Endometrial microvascular endothelial cells (primary cell): ENCODE results near the gene SGTB. TPM values are rescaled to one million over a fixed set of nuclear protein-coding genes. Genes with fewer than 3 reads are reported as not detected.
"Not testable (repeated sequence)": the region's sequence is repeated elsewhere in the genome, so short reads cannot be mapped to it uniquely, and the experiment has no call there.

Source experiments
- in situ Hi-C: cut with HindIII; loops from 2 replicates; pipeline ENCODE4 v1.10.0; 2017; ENCODE audit warnings: low sequenced_read_pairs, low pct_unique_long_range_greater_than_20kb; ENCODE audit errors: inconsistent ontology term
- total RNA-seq: library from RNA; depleted of rRNA; stranded (reverse); fragments of >200 nt; gene quantifications from one replicate; pipeline ENCODE4 v1.2.3, GENCODE V29; 2015; ENCODE audit errors: inconsistent ontology term

Gene SGTB
- total RNA-seq, 1 donor from 2014 or later: 13.9 TPM

GRCh38 chr5:65737842-65738241 lies 15.9 kb upstream of the SGTB start:
- in situ Hi-C loops: no loop called here

- in situ Hi-C loops: no loop called here
These were observed 14.1 kb upstream of the SGTB start for GRCh38 chr5:65736011-65736410.

DNA sequence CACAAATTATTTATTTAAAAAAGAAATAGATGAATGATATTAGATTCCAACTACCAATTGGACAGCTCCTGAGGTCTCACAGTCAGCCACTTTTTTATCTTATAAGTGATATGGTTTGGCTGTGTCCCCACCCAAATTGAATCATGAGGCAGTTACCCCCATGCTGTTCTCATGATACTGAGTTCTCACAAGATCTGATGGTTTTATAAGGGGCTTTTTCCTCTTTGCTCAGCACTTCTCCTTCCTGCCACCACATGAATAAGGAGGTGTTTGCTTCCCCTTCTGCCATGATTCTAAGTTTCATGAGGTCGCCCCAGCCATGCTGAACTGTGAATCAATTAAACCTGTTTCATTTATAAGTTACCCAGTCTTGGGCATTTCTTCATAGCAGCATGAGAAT lies 13.0 kb upstream of the SGTB start:
- in situ Hi-C loops: no loop called here

DNA sequence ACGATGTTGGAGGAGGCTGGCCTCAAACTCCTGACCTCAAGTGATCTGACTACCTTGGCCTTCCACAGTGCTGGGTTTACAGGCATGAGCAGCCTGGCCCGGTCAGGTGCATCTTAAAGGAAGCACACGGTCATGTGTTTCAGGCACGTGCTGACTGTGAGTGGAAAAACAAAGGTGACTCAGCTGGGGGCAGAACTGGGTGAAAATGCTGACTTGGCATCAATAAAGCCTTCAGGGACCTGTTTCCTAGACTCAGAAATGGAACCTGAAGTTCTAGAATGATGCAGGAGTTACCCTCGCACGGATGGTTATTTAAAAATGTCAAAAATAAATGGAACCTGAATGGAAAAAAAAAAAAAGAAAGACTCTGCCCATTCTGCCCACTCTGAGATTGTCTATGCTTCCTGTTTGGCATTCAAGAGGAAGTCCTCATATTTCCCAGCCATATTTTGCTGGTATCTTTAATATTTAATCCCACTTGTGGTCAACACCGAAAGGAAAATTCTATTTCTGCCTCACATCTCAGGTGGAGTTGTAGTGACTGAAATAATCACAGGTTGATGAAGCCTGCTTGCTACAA lies 12.4 kb upstream of the SGTB start:
- in situ Hi-C loops: not testable (repeated sequence)

DNA sequence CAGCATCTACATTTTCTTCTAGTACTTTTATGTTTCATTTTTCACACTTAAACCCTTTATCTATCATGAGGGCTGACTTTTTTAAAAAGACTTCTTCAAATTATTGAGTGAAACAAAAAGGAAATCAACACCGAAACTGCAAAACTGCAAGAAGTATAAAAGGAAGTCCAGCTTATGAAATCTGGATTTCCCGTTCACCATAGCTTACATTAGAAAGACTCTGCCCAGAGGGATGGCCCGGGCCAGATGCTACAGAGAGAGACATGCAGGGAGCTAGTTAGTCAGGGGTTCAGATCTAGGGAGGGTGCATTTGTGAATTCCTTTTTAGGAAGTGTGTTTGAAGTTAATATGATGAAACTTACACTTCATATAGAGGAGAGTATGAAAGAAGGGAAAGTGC lies 10.1 kb upstream of the SGTB start:
- in situ Hi-C loops: not testable (repeated sequence)

DNA sequence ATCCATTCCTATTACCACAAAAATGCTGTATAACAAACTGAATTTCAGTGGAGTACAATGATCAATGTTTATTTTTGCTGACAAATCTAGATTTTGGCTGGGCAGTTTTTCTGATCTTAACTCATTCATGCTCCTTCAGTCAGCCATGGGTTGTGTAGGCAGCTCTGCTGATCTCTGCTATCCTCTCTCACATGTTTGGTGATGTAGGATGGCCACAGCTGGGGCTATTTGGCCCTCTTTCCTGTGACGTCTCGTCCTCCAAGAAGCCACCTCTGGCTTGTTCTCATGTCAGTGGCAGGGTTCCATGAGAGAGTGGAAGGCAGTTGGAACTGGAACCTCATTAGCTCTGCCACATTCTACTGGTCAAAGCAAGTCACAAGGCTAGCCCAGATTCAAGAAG lies 9.0 kb upstream of the SGTB start:
- in situ Hi-C loops: no loop called here

DNA sequence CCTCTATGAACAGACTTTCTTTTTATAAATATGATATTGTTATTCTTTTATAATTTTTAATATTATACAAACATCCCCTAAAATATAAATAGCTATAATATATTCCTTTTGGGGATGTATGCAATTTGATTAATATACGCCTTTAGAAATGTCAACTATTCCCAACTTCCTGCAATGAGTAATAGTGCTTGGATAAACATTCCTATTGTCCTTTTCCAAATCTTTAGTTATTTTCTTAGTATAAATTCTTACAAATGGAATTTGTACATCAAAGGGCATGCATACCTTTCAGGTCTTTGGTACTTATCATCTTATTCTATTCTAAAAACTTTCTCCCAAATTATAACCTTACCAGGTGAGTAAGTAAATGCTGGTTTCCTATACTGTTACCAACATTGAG lies 6.3 kb upstream of the SGTB start:
- in situ Hi-C loops: no loop called here

GRCh38 chr5:65727491-65728156 lies 5.7 kb upstream of the SGTB start:
- in situ Hi-C loops: no loop called here

- in situ Hi-C loops: no loop called here
These were observed 880 bp upstream of the SGTB start for GRCh38 chr5:65722575-65723403.

GRCh38 chr5:65721050-65721719 lies 724 bp downstream of the SGTB start:
- in situ Hi-C loops: no loop called here

DNA sequence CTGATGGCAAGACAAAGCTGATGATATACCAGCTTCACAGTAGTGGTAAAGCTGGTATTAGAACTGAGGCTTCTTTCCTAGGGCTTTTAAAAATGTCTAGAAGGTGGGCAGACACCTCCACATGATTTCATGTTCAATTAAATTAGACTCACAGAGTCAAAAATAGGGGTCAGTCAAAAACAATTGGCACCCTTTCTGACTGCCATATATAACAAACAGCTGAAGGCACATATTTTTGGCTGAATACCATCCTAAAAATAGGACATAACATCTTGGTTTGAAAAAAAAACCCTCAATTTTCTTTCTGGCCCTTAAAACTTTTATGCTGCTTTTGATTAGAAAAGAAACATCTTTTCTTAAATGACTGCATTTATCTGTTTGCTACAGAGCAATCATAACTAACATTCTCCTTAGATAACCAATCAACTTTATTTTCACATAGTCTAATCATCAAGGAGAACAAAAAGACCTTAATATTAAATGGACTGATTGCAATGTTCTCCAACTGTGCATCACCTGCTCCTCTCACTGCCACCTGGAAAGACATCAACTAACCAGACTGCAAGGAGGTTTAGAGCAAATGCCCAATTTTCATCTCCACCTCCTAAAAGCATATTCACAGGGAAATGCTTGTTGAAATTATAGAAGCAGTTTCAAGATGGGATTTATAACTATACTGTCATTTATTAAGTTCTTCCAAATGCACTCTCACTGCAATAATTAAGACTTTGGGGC lies 3.2 kb downstream of the SGTB start:
- in situ Hi-C loops: no loop called here

DNA sequence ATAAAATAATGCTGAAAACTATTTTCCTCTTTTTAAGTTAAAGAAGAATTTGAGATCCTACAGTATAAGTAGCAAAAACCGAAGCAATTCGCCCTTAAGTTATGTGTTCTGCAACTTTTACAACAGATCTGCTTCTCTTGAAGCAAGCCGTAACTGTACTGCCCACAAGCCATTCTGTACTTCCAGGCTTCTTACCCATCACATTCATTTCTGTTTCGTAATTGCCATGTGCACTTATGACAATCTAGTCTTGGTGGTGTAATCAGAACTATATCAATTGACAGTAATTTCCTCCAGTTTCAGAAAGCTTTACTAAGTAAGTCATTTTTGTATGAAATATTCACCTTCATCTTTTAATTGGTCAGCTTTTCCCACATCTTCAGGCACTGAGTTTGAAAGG lies 13.8 kb downstream of the SGTB start:
- in situ Hi-C loops: no loop called here

- in situ Hi-C loops: no loop called here
These were observed 14.2 kb downstream of the SGTB start for GRCh38 chr5:65707663-65708062.

DNA sequence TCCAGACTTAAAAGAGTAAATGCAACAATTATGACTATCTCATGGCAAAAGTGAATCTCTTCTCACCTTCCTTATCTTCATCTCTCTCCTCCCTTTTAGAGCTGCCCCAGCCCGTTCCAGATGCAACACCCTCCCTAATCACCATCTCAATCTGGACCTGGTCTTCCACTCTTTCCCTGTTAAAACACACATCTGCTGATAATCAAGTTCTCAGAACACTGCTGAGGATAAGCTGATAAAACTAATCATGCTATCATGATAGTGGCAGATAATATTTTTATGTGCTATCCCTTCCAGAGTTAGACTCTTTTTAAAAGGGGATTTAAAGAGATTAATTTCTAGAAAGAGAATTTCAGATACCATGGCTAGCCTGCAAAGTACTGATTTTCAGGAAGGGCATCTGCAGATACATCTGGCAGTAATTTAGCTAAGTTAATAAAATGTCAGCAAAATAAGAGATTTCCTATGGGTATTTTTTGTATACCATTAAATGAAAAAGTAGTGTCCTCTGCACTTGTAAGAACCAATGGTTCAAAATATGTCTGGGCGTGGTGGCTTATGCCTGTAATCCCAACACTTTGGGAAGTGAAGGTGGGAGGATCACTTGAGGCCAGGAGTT lies 17.2 kb downstream of the SGTB start:
- in situ Hi-C loops: no loop called here

- in situ Hi-C loops: no loop called here
These were observed 19.9 kb downstream of the SGTB start for GRCh38 chr5:65702036-65702435.

DNA sequence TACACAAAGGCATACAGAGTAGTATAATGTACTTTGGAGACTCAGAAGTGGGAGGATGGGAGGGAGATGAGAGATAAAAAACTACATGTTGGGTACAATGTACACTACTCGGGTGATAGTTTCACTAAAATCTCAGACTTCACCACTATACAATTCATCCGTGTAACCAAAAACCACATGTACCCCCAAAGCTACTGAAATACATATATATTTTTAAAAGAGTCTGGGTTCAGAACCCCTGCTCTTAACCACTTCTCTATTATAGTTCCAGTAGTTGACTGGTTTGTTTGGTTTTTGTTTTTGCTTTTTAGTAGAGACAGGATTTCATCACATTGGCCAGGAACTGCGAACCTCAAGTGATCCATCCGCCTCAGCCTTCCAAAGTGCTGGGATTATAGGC lies 22.6 kb downstream of the SGTB start:
- in situ Hi-C loops: no loop called here

GRCh38 chr5:65696892-65697291 lies 25.0 kb downstream of the SGTB start:
- in situ Hi-C loops: no loop called here

GRCh38 chr5:65695896-65696295 lies 26.0 kb downstream of the SGTB start:
- in situ Hi-C loops: no loop called here
